HG03558 (cell line): ENCODE data around the gene IL17RD.
"Not testable (repeated sequence)": the region's sequence is repeated elsewhere in the genome, so short reads cannot be mapped to it uniquely, and the experiment has no call there.

Experiments
- ATAC-seq: cut with Tn5 transposase; IDR thresholded peaks from one replicate; pipeline ENCODE4 v1.9.1; 2021; ENCODE audit warnings: moderate number of reproducible peaks; ENCODE audit not compliant: unreplicated experiment; ENCODE audit errors: extremely low read depth

IL17RD gene

DNA sequence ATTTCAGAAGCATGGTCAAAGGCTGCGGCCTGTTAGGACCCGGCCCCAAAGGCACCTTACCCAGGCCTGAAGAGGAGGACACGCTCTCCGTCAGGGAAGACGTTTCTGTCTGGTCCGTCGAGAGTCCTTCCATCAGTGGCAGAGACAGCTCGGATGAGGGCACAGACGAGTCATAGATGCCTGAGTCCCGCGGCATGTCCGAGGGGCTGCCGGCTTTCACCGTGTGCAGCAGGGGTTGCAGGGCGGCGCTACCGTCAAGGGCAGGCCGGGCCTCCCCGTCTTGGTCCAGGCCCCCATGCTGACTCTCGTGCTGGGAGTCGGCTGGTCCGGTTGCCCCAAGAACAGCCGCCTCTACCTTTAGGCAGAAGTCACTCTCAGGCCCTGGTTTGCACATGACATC, 67.6 kb downstream of the IL17RD start:
- ATAC-seq, result no peak

DNA sequence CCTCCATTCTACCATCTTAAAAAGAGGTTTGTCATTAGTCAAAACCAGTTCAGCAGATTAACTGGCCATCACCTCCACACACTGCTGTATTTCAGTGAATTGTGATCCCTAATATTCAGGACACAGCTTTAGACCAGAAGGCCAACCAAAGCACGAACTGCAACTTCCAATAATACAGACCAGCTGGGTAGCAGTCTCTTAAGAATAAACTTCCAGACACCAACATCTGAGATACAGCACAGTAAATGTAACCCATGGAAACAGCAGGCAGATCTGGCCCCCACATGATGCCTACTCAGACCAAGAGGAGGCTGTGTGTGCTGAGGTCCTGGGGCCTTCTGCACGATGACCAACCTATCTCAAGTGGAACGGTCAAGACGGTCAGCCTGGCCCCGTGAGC, 69.8 kb downstream of the IL17RD start:
- ATAC-seq, result no peak

DNA sequence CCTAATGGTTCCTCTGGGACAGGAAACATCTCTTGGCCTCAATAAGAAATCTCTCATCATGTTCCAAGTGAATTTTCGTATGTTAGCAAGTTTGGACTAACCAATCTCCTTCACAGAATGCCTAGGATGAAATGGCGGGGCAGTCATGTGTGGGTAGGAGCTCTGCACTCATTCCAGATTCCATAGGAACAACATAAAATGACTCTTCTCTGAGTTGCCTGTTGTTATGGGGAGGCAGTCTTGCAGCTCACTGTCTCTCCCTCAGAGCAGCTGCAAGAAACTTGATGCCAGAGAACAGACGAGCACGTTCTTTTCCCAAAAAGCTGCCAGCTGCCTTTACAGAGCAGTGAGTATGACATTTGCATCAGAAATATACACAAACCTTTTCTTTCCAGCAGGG, 70.6 kb downstream of the IL17RD start:
- no peak for ATAC-seq

DNA sequence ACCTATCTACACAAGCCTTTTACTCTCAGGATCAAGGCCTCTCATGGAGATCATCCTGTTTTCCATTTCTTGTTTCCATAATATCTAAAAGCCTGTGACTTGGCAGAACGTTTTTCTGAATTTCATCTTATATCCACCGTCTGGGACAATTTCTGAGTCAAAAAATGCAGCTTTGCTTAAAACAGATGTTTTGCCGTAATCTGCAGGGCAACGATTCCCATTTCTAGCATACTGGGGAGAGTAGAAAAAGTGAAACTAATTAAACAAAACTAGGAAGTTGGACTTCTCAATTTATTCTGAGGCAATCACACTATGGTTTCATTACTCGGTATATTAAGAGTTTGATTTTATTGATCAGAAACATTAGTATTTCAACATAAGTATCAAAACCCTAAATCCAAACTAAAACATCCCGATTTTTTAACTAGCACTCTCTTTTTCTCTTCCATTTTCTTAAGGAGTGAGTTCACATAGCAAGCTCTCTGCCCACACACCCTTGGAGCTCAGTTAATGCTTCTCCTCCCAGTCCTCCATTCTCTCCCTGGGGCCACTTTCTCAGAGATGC, 71.1 kb downstream of the IL17RD start:
- no peak for ATAC-seq

DNA sequence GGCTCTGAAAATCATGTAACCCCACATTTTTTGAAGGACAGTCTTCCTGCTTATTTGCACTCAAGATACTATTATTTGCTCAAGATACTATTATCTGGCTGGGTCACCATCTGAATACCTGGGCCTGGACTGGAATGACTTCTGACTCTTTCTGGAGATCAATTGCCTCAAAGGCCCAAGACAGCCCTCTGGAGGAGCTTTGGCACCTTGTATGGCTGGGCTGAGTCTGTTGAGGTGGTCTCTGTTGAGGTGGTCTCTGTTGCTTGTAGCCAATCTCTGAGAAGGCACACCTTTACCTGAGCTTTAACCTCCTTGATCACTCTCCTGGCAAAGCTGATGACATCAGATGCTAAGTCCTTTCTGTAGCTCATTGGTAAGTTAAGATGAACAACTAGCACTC, 71.7 kb downstream of the IL17RD start:
- no peak for ATAC-seq

DNA sequence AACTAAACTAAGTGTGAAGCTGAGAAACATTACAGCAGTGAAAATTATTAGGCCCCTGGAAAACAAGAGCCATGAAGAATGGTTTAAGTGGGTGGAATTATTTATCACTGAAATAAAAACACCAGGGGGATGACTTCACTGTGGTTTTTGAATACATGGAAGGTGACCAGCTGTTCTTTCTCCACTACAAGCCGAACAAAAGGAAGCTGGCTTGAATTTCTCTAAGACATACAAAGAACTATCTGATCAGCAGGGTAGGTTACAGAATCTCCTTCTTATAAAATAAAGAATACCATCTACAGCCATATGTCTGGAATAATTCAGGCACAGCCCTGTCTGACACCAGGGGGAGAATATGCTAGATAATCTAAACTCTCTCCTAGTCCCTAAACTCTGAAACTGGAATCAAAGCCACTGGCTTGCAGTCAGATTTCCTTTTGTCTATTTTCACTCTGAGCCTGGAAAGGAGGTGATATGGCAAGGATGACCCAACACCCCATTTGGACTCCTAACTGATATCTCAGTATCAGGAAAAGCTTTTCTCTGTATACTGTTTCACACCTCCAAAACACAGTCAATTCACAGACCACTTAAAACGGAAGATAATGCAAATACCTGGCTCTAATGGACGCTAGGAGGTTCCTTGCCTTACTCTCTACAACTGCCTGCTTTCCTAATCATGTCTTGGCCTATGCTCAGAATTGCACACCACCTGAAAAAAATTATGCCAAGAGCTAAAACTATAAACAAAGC, 73.5 kb downstream of the IL17RD start:
- no peak for ATAC-seq

DNA sequence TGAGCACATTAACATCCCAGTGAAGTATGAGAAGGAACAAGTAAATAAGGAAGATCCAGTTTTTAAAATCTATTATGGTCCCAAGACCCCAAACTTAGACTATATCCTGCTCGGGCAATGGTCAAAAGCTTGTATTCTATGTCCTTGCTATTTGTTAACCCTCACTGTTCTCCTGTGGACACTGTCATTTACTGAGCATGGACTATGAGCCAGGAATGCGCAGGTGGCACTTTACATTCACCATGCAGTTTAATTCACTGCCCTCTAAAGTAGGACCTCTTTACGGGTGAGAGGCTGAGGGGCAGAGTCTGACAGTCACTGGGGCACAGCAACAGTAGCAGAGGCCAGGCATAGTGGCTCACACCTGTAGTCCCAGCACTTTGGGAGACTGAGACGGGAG, 76.1 kb downstream of the IL17RD start:
- ATAC-seq, result no peak

DNA sequence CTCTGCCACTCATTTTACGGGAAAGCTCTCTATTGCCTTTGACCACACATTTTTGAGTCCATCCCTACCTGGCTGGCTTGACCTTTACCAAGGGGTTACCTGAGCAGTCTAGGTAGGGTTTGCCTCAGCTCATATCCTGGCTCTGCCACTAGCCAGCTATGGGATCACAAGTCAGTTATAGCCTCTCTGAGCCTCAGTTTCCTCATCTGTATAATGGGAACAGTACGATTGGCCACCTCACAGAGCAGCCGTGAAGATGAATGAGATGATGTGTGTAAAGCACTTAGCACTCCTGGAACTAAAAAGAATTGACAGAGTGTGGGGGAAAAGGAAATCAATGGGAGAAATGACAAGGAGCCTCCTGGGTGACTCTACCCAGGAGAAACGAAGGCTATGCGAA, 76.7 kb downstream of the IL17RD start:
- ATAC-seq, result no peak

DNA sequence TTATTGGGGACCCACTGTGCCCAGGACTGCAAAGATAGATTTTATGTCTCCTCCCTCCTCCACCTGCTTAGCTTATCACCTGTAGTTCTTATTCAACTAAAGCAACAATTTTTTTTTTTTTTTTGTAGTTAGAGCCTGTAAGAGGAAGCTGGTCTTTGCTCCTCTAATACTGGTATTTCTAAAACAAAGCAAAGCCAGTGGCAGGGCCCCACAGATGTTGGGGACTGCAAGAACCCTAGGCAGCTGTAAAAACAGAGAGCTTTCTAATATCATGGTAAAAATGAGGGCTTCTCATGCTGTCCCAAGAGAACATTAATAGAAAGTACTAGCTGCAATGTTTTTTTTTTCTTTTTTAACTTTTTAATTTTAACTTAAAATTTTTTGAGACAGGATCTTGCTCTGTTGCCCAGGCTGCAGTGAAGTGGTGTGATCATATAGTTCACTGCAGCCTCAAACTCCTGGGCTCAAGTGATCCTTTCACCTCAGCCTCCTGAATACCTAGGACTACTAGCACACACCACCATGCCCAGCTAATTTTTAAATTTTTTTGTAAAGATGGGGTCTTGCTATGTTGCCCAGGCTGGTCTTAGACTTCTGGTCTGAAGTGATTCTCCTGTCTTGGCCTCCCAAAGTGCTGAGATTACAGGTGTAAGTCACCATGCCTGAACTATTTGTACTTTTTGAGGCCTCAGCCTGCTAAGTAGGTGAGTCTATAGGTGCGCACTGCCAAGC, 77.6 kb downstream of the IL17RD start:
- no peak for ATAC-seq

DNA sequence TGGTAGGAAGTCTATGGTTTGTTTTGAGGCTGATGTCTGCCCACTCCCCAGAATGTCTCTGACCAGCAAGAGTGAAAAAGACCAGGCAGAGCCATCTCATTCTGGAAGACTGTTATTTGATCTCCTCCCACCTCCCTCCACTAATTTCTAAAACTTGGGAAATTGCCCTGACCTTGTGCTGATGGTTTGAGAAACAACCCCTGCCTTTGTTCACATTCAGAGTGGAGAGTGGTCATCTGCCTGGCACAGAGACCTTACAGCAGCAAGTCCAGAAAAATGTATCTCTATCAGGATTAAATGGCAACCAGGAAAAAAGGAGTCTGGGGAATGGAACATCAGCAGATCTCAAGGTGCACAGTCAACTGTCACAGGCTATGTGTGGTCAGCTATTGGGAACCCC, 79.0 kb downstream of the IL17RD start:
- ATAC-seq, result no peak

DNA sequence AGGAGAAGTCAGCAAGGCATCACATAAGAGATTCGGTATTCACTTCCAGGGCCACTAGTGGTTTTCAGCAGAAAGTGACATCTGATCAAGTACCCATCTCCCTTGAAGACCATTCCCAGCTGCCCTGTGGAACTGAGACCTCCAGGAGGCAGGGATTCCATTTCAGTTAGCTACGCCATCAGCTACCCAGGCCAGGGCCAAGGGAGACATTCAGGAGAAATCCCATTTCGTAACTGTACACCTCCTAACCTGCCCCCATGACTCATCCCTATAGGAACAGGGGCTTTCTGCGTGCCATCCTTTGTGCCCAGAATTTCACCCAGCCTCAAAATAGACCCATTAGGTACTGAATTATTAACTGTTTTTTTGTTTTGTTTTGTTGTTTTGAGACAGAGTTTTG, 79.9 kb downstream of the IL17RD start:
- no peak for ATAC-seq

DNA sequence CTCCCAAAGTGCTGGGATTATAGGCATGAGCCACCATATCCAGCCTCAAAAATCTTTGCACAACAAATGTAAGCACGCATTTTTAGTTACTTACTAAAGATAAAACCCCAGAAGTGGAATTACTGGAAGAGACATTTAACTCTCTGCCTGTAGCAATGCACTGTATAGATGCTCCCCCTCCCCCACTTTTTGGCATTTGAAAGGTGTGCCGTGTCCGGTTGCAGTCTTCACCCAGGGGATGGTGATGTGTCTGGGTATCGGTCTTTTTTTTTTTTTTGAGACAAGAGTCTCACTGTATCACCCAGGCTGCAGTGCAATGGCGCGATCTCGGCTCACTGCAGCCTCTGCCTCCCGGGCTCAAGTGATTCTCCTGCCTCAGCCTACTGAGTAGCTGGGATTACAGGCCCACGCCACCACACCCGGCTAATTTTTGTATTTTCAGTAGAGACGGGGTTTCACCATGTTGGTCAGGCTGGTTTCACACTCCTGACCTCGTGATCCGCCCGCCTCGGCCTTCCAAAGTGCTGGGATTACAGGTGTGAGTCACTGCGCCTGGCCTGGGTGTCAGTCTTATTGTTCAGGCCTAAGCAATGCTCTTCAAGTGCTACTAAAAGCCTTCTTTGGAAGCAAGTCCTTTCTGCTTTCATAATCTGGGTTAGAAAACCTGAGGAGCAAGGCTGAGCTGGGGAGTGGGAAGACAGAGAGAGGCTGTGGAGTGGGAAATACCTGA, 81.7 kb downstream of the IL17RD start:
- ATAC-seq, result not testable (repeated sequence)

DNA sequence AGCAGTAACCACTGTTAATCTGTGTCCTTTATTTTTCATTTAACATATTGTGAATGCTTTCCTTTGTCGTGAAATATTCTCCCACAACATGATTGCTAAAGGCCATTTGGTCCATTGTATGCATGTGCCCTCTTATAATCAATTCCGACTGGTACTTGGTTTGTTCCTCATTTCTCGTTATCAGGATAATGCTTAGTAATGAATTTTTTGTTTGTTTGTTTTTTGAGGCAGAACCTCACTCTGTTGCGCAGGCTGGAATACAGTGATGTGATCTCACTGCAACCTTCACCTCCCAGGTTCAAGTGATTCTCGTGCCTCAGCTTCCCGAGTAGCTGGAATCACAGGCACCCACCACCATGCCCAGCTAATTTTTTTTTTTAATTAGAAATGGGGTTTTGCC, 82.7 kb downstream of the IL17RD start:
- no peak for ATAC-seq

DNA sequence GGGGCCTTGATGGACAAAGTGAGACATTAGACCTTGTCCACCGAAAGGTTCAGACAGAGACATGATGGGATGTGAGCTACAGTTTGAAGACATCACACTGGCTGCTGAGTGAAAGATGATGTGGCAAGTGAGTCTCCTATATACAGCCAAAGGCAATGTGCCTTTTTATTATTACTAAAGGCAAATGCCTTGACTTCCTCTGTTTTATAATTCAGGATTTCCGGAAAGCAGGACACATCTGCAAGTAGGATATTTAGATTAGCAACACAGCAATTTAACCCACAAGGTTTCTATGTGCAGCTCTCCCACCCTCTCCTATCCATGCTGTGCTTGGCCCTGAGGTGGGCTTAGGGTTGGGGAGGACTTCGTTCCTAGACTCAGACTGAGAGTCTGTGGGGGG, 84.0 kb downstream of the IL17RD start:
- ATAC-seq, result no peak

DNA sequence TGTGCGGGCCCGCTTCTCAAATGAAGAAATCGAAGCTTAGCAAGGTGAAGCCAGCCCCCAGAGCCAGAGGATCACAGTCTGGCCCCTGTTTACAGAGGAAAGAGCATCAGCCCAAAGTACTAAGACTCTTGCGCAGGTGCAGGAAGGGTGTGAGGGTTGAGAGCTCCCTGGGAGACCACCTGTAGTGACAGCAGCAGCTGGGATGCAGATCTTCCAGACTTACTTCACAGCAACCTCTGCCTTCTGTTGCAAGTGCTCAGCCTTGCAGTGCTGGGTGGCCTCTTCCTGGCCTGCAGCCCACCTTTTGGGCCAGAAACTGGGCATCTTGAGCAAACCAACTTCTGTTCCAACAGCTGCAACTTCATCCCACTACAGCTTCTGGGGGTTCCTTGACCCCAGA, 85.0 kb downstream of the IL17RD start:
- ATAC-seq, result no peak

DNA sequence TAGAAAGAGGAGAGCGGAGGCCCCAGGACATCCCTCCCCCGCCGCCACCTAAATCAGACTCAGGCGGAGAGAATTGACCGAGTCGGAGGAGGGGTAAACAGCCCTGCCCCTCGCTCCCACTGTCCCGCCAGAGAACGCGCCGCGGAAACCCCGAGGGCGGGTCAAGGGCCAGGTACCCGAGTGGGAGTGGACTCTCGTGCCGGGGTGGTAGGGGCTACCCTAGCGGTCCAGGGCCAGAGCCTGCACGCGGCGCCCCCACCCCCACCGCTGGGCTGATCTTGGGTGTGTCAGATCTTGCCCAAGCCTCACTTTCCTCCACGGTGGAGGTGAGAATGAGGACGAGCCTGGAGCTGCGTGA, 85.7 kb downstream of the IL17RD start:
- ATAC-seq, result no peak

DNA sequence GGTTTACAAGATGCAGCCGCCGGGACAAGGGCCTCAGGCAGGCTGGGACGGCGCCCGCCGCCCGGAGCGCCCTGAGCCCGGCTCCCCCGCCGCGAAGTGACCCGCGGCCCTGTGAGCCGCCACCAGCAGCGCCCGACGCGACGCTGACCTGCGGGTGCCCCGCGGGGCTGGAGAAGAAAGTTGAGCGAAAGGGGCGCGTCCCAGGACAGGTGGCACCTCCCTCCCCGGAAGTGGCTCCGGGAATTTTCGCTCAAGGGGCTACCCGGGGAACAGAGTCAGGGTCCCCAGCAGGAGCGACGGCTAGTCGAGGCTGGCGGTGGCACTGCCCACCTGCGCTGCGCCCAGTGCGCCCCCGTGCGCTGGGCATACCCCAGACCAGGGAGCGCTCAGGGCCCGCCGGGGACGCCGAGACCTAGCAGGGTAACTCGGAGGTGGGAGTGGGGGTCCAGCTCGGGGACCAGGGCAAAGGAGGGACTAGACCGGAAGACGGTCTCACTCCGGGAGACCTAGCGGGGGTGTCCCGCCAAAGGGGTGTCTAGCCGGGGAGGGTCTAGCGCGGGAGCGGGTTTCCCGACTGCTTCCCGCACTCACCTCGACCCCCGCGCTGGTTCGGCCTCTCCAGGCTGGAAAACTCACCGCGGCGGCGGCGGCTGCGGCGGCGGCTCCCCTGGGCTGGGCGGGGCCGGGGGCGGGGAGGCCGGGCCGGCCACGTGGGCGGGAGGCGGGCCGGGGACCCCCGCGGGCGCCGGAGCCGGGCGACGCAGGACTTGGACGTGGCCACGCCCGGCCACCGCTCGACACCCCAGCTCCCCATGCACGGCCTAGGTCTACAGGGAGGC, 86.3 kb downstream of the IL17RD start:
- no peak for ATAC-seq

DNA sequence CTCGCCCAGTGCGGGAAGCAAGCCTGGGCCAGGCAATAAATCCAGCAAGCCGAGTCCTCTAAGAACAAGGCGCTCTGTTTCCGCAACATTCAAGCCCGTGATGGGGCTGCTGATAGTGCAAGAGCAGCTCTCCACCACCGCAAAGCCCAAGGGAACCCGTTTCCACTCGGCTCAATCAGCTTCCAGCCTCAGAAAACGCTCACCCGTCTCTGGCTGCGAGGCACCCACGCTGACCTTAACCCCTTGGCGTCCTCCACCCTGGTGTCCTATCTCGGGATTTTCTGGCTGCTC, 86.9 kb downstream of the IL17RD start:
- ATAC-seq, result no peak

DNA sequence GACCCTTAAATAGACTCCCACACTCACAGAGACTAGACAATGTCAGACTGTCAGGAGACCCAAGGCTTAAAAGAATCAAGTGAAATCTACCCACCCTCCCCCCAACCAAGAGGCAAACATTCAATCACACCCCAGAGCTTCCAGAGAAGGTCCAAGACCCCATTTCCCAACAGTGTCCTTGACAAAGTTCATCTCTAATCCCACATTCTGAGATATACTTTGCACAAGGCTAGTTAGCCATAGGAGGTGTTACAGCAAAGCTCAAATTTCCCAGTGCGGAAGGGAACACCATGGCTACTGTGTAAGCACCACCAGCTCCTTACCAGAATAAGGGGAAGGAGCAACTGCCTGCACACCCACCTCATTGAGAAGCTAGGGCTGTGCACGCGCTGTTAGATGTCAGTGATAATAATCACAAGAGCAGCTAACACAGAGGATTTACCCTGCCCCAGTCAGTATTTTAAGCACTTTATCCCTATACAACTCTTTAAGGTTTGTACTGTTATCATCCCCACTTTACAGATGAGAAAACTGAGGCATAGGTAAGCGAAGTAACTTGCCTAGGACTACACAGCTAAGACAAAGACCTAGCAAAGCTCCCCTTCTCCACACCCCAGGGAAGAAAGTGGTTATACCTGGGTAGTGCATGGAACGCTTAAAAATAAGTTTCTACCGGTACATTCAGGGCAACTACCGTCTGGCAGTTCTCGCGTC, 87.4 kb downstream of the IL17RD start:
- no peak for ATAC-seq

DNA sequence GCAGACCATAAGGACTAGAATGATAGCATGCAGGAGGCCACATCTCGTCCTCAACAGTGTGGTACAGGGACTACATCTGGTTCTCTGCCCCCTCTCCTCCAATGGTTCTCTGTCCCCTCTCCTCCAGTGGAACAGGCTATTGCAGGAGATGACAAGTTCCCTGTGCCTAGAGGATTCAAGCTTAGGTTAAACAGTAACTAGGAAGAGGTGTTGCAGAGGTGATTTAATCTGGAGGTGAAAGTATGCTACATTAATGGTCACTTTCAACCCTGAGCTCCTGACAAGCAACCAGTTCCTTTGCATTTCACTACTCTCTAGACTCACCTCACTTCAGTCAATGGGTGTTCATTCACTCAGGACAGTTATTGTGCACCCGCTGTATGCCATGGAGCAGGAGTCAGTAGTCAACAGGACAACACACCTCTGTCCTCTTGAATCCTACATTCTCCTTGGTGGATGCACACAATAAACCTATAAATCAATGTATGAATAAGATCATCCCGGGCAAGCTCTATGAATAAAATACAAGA, 88.7 kb downstream of the IL17RD start:
- ATAC-seq, result no peak
